Brain pericyte (primary cell): ENCODE results near the gene D2HGDH.
"Not testable (repeated sequence)": the region's sequence is repeated elsewhere in the genome, so short reads cannot be mapped to it uniquely, and the experiment has no call there.

Experiments
- DNase-seq: peaks from one replicate; pipeline ENCODE4 v3.0.0-alpha.2; 2012; ENCODE audit warnings: low read depth, low spot score

The D2HGDH gene

GRCh38 chr2:241724975-241725870 lies 9.2 kb upstream of the D2HGDH start:
- DNase-seq, result no peak

DNA sequence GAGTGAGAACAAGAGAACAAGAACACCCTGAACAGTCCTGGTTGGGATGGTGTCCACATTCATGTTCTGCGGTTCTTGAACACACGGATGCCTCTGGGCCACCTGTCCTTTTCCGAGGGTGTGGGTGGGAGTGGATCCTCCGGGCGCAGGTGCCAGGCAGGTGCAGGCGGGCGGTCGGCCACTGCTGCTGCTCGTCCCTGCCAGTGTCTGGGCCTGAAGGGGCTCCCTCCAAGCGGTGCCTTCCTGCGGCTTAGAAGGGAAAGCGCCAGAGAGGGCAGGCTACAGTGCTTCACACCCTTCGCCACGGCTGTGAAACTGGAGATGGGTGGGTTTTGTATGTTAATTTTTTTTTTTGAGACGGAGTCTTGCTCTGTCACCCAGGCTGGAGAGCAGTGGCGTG lies 8.0 kb upstream of the D2HGDH start:
- DNase-seq, result no peak

- no peak for DNase-seq
Observed at GRCh38 chr2:241728000-241728399, 6.4 kb upstream of the D2HGDH start.

GRCh38 chr2:241728627-241729026 lies 5.8 kb upstream of the D2HGDH start:
- no peak for DNase-seq

DNA sequence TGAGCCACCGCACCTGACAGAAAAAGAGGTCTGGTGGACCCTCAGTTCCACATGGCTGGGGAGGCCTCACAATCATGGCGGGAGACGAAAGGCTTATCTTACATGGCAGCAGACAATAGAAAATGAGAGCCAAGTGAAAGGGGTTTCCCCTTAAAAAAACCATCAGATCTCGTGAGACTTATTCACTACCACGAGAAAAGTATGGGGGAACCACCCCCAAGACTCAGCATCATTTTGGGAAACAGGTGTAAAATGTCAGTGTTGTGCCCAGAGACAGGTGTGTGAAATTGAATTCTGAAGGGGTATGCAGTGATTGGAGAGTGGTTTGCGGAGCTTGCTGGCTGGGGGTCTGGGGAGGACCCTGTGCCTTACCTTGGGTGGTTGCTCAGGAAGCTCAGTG lies 4.6 kb upstream of the D2HGDH start:
- no peak for DNase-seq

DNA sequence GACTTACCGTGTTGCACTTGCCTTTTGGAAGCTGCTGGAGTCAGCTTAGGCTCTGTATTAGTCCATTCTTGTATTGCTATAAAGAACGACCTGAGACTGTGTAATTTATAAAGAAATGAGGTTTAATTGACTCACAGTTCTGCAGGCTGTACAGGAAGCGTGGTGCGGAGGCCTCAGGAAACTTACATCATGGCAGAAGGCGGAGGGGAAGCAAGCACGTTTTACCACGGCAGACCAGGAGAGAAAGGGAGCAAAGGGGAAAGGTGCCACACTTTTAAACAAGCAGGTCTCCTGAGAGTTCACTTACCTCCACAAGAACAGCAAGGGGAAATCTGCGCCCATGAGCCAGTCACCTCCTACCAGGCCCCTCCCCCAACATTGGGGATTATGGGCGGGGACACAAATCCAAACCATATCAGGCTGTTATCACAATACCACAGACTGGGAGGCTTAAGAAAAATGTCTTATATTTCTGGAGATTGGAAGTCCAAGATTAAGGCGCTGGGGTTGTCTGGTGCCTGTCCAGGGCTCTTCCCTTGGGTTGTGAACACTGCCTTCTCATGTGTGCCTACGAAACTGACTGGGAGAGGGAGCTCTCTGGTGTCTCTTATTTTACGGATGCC lies 3.6 kb upstream of the D2HGDH start:
- no peak for DNase-seq

DNA sequence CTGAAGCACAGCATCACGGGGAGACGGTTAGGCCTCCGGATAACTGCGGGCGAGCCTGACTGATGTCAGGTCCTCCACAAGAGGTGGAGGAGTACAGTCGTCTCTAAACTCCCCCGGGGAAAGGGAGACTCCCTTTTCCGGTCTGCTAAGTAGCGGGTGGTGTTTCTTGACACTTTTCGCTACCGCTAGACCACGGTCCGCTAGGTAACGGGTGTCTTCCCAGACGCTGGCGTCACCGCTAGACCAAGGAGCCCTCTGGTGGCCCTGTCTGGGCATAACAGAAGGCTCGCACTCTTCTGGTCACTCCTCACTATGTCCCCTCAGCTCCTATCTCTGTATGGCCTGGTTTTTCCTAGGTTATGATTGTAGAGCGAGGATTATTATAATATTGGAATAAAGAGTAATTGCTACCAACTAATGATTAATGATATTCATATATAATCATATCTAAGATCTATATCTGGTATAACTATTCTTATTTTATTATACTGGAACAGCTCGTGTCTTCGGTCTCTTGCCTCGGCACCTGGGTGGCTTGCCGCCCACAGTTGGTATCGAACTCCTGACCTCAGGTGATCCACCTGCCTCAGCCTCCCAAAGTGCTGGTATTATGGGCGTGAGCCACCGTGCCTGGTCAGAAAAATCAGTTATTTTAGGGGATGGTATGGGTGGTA lies 1.8 kb upstream of the D2HGDH start:
- not testable (repeated sequence) for DNase-seq

DNA sequence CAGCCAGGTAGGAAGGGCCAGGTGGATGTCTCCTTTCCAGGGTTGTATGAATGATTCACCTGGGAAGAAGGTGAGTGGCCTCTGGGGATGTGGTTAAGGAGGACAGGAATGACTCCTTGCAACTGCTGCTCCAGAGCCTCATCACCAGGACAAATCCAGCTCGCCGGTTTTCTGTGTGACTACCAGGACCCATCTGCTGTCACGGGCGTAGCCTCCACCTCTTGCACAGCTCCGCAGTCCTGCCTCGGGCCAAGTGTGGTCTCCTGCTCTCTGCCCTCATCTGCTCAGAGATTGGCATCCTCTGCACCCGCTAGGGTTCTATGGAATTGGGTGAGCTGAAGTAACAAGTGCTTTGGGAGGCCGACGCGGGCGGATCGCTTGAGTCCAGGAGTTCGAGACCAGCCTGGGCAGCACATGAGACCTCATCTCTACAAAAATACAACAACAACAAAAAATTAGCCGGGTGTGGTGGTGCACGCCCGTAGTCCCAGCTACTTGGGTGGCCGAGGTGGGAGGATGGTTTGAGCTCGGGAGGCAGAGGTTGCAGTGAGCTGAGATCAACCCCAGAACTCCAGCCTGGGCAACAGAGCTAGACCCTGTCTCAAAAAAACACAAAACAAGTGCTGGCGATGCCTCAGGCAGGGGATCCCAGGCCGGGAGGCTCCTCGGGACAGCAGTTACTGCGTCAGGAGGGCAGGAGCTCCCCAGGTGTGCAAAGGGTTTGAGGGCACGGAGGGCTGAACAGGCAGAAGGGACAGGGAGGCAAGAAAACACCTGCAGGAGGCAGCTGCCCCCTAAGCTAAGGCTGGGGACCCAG lies 831 bp upstream of the D2HGDH start:
- no peak for DNase-seq

GRCh38 chr2:241734208-241734466 lies 293 bp upstream of the D2HGDH start:
- DNase-seq, result no peak

- no peak for DNase-seq
Observed at GRCh38 chr2:241736111-241736510, 1.7 kb downstream of the D2HGDH start.

DNA sequence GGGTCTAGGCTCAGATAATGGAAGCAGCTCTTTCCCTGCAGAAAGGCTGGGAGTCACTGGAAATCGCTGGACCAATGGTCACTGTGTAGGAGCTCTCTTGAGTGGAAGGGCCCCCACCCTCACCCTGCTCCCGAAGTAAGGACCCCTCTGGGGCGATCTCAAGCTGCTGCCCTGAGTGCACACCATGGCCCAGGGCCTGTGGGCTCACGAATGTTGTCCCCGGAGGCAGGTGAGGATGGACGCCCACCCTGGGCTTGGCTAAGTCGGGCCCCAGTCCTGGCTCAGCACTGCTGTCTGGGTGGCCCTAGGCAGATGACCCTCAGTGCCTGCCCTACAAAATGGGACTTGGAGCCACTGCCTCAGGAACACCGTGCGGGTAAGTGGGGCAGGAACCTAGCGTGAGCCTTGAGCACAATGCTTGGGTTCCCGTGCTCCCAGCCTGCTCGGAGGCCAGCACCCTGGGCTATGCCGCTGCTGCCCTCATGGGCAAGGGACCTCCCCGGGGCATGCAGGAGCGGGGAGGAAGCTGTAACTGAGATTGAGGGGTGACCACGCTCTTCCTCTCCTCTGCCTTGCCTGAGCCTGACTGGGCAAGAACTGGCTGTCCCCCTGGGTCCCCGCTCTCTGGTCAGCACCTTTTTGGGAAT lies 3.7 kb downstream of the D2HGDH start:
- DNase-seq, result no peak

DNA sequence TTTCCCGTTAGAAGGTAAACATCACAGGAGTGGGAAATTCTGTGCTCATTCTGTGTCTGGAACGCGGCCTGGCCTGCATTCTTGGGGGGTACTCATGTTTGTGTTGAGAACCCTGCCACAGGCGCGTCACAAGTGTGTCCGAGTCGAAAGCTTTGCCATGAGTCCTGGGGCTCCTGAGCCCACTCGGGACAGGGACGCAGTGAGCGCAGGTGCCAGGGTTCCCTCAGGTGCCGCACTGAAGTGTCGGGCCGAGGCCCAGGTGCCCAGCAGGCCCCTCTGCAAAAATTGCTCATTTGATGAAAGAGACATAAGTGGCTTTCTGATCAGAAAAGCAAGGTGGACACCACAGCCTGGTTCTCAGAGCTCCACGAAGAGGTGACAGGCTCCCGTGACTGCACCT lies 4.7 kb downstream of the D2HGDH start:
- DNase-seq, result no peak

- no peak for DNase-seq
Observed at GRCh38 chr2:241739651-241740050, 5.2 kb downstream of the D2HGDH start.

GRCh38 chr2:241741016-241741415 lies 6.6 kb downstream of the D2HGDH start:
- DNase-seq, result no peak

DNA sequence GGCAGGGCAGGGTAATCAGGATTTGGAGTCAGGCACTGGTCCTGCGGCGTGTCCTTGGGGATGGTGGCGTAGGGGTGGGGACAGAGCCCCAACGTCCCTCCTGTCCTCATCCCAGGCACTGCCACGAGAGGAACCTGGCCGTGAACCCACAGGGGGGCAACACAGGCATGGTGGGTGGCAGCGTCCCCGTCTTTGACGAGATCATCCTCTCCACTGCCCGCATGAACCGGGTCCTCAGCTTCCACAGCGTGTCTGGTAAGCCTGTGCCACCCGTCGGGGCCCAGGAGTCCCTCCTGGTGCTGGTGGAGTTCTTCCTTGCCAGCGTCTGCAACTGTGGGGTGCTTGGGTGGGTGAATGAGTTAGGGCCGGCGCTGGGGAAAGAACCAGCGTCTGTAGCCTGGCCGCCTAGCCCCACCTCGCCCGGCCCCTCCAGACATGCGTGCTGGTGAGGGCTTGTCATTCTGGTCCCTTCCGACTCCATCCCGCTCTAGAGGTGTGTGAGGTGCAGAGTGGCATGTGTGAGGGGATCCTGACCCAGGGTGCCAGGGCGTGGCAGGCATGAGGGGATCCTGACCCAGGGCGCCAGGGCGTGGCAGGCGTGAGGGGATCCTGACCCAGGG lies 8.0 kb downstream of the D2HGDH start:
- no peak for DNase-seq

DNA sequence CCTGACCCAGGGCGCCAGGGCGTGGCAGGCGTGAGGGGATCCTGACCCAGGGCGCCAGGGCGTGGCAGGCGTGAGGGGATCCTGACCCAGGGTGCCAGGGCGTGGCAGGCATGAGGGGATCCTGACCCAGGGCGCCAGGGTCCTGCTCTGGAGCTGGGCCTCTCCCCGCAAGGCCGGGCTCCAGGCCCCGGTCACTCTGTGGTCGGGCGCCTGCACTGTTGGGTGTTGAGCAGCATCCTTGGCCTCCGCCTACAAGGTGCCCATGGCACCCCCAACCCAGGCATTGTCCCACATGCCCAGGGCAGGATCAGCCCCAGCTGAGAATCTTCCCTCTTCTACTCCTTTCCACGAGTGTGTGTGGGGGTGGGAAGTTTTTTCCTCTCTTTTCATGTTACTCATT lies 8.6 kb downstream of the D2HGDH start:
- DNase-seq, result not testable (repeated sequence)

DNA sequence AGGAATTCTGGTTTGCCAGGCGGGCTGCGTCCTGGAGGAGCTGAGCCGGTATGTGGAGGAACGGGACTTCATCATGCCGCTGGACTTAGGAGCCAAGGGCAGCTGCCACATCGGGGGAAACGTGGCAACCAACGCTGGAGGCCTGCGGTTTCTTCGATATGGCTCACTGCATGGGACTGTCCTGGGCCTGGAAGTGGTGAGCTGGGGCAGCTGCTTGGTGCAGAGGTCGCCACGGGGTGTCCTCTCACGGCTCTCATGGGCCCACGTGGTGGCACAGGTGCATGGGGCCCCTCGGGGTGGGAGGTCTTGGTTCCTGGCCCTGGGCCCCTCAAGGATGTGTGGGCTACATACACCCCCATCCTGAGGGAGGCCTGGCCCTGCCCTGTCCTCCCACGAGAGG lies 9.2 kb downstream of the D2HGDH start:
- DNase-seq, result no peak

DNA sequence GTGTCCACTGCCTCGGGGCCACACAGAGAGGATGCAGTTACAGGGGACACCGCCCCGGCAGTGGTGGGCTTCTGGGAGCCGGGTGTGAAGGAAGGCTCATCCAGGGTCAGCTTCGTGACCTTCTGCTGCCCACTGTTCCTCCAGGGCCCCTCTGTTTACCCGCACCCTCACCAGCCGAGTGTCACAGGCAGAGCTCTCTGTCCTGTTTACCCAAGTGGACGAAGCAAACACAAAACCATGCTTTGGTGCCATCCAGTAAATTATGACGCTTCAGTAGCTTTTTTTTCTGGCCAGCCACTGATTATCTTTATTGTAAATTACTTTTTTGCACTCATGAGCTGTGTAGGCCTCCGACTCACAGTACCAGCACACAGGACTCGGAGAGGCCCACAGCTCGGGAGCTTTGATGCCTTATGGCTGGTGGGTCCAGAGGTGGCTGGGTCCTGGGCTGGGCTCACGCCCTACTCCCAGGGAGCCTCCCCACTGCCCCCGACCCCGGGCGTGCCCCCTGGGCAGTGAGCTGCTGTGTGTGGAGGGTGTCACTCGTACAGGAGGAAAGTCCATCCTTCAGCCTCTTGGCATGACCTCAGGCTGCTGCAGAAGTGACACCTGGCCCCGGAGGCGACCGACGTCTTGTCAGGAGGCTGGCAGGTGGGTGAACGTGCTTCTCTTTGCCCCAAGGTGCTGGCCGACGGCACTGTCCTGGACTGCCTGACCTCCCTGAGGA lies 9.8 kb downstream of the D2HGDH start:
- no peak for DNase-seq

DNA sequence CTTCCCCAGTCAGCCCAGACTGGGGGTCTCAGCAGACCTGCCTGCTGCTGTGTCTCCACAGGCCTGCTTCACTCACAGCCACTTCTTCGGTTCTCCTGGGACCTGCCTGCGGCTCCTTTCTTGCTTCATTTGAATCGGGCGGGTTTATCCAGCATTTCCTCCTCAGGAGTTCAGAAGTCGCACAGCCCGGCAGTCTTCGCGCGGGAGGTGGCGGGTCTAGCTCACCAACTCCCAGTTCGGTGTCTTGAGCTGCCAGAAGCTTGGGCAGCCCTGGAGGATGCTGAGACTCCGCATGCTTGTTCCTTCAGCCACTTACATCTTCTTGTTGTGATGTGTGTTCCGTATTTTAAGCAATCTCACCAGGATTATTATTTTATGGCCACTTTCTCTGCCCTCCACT lies 10.8 kb downstream of the D2HGDH start:
- no peak for DNase-seq

DNA sequence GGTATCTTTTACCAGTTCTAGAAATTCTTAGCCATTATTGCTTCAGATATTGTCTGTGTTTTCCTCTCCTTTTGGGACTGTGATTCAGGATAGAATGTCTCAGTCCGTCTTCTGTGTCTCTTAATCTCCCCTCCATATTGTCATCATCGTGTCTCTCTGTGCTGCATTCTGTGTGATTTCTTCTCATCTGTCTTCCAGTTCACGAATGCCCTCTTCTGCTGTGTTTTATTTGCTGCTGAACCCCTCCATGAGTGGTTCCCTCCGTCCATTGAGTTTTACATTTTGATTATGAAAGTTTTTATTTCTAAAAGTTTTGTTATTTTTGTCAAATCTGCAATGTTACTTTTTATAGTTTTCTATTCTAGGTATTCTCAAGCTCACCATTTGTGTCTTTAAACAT lies 11.7 kb downstream of the D2HGDH start:
- no peak for DNase-seq
